ENCODE data around the gene NMUR1. TPM values are rescaled to one million over a fixed set of nuclear protein-coding genes. Genes with fewer than 3 reads are reported as not detected.

The NMUR1 gene
- total RNA-seq, 1 donor from 2014 or later = not detected

DNA sequence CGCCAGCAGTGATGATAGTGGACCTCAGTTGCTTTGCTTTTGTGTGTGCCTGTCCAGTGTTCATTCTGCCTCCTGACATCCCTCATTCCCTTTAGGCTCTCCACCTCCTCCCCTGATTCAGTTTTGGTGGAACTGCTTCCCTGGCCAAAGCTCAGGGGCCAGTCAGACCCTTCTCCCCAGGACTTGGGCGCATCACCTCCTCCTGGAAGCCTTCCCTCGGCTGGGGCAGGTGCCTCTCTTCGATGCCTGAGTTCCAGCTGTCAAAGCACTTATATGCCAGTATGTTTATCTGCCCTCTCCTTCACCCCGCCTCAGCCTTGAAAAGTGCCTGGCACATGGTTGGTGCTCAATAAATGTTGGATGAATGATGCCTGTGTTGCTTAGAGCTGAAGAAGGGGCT lies 11.5 kb downstream of the NMUR1 start:
- Histone ChIP-seq H3K4me1 (ENCODE audit: insufficient read depth, low read length) (peaks cover 3% of the 10 kb centered on the region), H4K20me1 (ENCODE audit: insufficient read depth, low read length) (no peaks in the 10 kb centered on the region), H3K9ac (ENCODE audit: low read length) (no peak overlapping the region), H3K79me2 (ENCODE audit: insufficient read depth, low read length) (no peaks in the 10 kb centered on the region), H3K27me3 (ENCODE audit: insufficient read depth, low read length) (peaks cover 17% of the 10 kb centered on the region), H3K4me2 (ENCODE audit: low read length) (no peak overlapping the region), H3K36me3 (ENCODE audit: insufficient read depth, low read length) (no peaks in the 10 kb centered on the region), H3K4me3 (ENCODE audit: insufficient read depth, low read depth, low read length) (no peak overlapping the region), H2AFZ (ENCODE audit: low read depth, low read length) (no peak overlapping the region), H3K9me3 (ENCODE audit: insufficient read depth, low read depth, low read length) (no peaks in the 10 kb centered on the region), H3K27ac (ENCODE audit: low read depth, low read length) (no peak overlapping the region)
- DNase-seq (ENCODE audit: low read depth) (no peak), FAIRE-seq (no peak)
- Mint-ChIP-seq H3K4me1 (ENCODE audit: low read depth, unreplicated experiment) (no peaks in the 10 kb centered on the region), H3K9me3 (ENCODE audit: unreplicated experiment) (peaks cover 5% of the 10 kb centered on the region), H3K27me3 (ENCODE audit: low read depth, unreplicated experiment) (peaks cover 33% of the 10 kb centered on the region), H3K36me3 (ENCODE audit: low read depth, unreplicated experiment) (peaks cover 2% of the 10 kb centered on the region), H3K27ac (ENCODE audit: unreplicated experiment) (no peak overlapping the region), H3K4me3 (ENCODE audit: unreplicated experiment) (no peak overlapping the region)
- no peak for TF ChIP-seq EZH2 (IDR thresholded peaks at IDR 0.05; ENCODE audit: insufficient read depth, low read length)
- TF ChIP-seq, protein P1, sequence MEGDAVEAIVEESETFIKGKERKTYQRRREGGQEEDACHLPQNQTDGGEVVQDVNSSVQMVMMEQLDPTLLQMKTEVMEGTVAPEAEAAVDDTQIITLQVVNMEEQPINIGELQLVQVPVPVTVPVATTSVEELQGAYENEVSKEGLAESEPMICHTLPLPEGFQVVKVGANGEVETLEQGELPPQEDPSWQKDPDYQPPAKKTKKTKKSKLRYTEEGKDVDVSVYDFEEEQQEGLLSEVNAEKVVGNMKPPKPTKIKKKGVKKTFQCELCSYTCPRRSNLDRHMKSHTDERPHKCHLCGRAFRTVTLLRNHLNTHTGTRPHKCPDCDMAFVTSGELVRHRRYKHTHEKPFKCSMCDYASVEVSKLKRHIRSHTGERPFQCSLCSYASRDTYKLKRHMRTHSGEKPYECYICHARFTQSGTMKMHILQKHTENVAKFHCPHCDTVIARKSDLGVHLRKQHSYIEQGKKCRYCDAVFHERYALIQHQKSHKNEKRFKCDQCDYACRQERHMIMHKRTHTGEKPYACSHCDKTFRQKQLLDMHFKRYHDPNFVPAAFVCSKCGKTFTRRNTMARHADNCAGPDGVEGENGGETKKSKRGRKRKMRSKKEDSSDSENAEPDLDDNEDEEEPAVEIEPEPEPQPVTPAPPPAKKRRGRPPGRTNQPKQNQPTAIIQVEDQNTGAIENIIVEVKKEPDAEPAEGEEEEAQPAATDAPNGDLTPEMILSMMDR (IDR thresholded peaks at IDR 0.05; ENCODE audit: insufficient read depth, low read depth, low read length) = no peak

DNA sequence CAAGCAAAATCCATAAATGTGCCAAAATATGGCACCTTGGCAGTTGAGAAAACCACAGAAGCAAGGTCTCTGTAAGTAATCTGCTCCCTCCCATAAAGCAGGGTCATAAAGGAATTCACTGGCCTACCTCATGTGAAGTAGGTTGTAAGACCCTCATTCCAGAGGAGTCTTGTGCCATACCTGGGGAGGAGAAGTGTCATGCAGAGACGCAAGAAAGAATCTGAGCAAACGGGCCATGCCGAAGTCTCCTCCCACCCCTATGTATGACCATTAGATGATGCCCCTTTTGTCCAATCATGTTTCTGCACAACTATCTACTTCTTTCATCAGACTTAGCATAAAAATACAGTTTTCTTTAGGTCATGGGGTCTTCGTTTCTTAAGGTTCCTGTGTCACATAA lies 14.6 kb downstream of the NMUR1 start:
- Mint-ChIP-seq H3K4me1 (ENCODE audit: low read depth, unreplicated experiment) (no peaks in the 10 kb centered on the region), H3K27ac (ENCODE audit: unreplicated experiment) (no peak overlapping the region), H3K9me3 (ENCODE audit: unreplicated experiment) (no peaks in the 10 kb centered on the region), H3K27me3 (ENCODE audit: low read depth, unreplicated experiment) (peaks cover 18% of the 10 kb centered on the region), H3K4me3 (ENCODE audit: unreplicated experiment) (no peak overlapping the region), H3K36me3 (ENCODE audit: low read depth, unreplicated experiment) (no peaks in the 10 kb centered on the region)
- H3K4me3 ChIP-seq (ENCODE audit: insufficient read depth, low read depth, low read length) = no peak overlapping the region
- TF ChIP-seq EZH2 (IDR thresholded peaks at IDR 0.05; ENCODE audit: insufficient read depth, low read length) = no peak
- TF ChIP-seq, protein P1 (IDR thresholded peaks at IDR 0.05; ENCODE audit: insufficient read depth, low read depth, low read length) = no peak
- no peak overlapping the region for H3K27ac ChIP-seq (ENCODE audit: low read depth, low read length)
- H3K4me2 ChIP-seq (ENCODE audit: low read length) = no peak overlapping the region
- H3K27me3 ChIP-seq (ENCODE audit: insufficient read depth, low read length) = peaks cover 11% of the 10 kb centered on the region
- H3K9me3 ChIP-seq (ENCODE audit: insufficient read depth, low read depth, low read length) = no peaks in the 10 kb centered on the region
- peaks cover 9% of the 10 kb centered on the region for H3K4me1 ChIP-seq (ENCODE audit: insufficient read depth, low read length)
- no peak for FAIRE-seq
- H4K20me1 ChIP-seq (ENCODE audit: insufficient read depth, low read length) = no peaks in the 10 kb centered on the region
- no peak overlapping the region for H3K9ac ChIP-seq (ENCODE audit: low read length)
- DNase-seq (ENCODE audit: low read depth) = no peak
- no peak overlapping the region for H2AFZ ChIP-seq (ENCODE audit: low read depth, low read length)
- H3K36me3 ChIP-seq (ENCODE audit: insufficient read depth, low read length) = no peaks in the 10 kb centered on the region
- H3K79me2 ChIP-seq (ENCODE audit: insufficient read depth, low read length) = no peaks in the 10 kb centered on the region

DNA sequence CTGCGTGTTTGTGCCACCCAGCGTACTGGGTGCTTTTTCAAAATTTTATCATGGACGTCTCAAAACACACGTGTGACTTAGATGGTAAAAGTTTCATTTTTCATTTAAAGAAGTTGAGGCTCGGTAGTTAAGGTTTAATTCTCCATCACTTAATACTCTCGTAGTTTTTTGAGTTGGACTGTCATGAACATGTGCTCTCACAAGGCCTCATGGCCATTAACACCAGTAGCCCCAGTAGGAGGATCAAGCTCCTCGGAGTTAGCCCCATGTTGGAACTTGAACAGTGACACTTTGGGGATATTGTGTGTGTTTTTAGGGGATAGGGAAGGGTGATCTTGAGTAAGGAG lies 15.3 kb downstream of the NMUR1 start:
- Histone ChIP-seq H2AFZ (ENCODE audit: low read depth, low read length) (peak overlapping the region; percentile 89), H3K27me3 (ENCODE audit: insufficient read depth, low read length) (peaks cover 5% of the 10 kb centered on the region), H3K9me3 (ENCODE audit: insufficient read depth, low read depth, low read length) (no peaks in the 10 kb centered on the region), H3K4me2 (ENCODE audit: low read length) (peak overlapping the region; percentile 92), H4K20me1 (ENCODE audit: insufficient read depth, low read length) (no peaks in the 10 kb centered on the region), H3K9ac (ENCODE audit: low read length) (peak overlapping the region; percentile 88), H3K4me1 (ENCODE audit: insufficient read depth, low read length) (peaks cover 9% of the 10 kb centered on the region), H3K27ac (ENCODE audit: low read depth, low read length) (peak overlapping the region; percentile 69), H3K79me2 (ENCODE audit: insufficient read depth, low read length) (no peaks in the 10 kb centered on the region), H3K36me3 (ENCODE audit: insufficient read depth, low read length) (no peaks in the 10 kb centered on the region), H3K4me3 (ENCODE audit: insufficient read depth, low read depth, low read length) (peak overlapping the region; percentile 84)
- Mint-ChIP-seq H3K4me1 (ENCODE audit: low read depth, unreplicated experiment) (no peaks in the 10 kb centered on the region), H3K4me3 (ENCODE audit: unreplicated experiment) (peak overlapping the region; percentile 92), H3K27me3 (ENCODE audit: low read depth, unreplicated experiment) (peaks cover 12% of the 10 kb centered on the region), H3K9me3 (ENCODE audit: unreplicated experiment) (no peaks in the 10 kb centered on the region), H3K27ac (ENCODE audit: unreplicated experiment) (peak overlapping the region; percentile 34), H3K36me3 (ENCODE audit: low read depth, unreplicated experiment) (no peaks in the 10 kb centered on the region)
- TF ChIP-seq, protein P1 (IDR thresholded peaks at IDR 0.05; ENCODE audit: insufficient read depth, low read depth, low read length) = no peak
- no peak for TF ChIP-seq EZH2 (IDR thresholded peaks at IDR 0.05; ENCODE audit: insufficient read depth, low read length)
- DNase-seq (ENCODE audit: low read depth) (no peak), FAIRE-seq (no peak)
